NCI-H1436 (cell line): ENCODE results near the gene PROS1.
"Not testable (repeated sequence)": the region's sequence is repeated elsewhere in the genome, so short reads cannot be mapped to it uniquely, and the experiment has no call there.

Experiments
- DNase-seq: peaks from one replicate; lab custom pipeline; 2025; lab: John Stamatoyannopoulos, UW

PROS1 gene

GRCh38 chr3:93873412-93873811, 100.3 kb downstream of the PROS1 start:
- DNase-seq, result not testable (repeated sequence)

- no peak for DNase-seq
Observed at GRCh38 chr3:93867425-93867824, 106.3 kb downstream of the PROS1 start.

GRCh38 chr3:93861017-93861416, 112.7 kb downstream of the PROS1 start:
- no peak for DNase-seq

GRCh38 chr3:93855401-93855800, 118.3 kb downstream of the PROS1 start:
- DNase-seq, result no peak

- DNase-seq, result not testable (repeated sequence)
Observed at GRCh38 chr3:93852228-93852627, 121.5 kb downstream of the PROS1 start.

GRCh38 chr3:93843981-93844380, 129.7 kb downstream of the PROS1 start:
- DNase-seq, result no peak

- DNase-seq, result not testable (repeated sequence)
Observed at GRCh38 chr3:93839193-93839592, 134.5 kb downstream of the PROS1 start.
